Cardiac ventricle fibroblast (primary cell): ENCODE data around the gene MLXIP. TPM values are rescaled to one million over a fixed set of nuclear protein-coding genes. Genes with fewer than 3 reads are reported as not detected.

ENCODE experiments used
- total RNA-seq: library from RNA; depleted of rRNA; stranded (reverse); fragments of >200 nt; gene quantifications from 2 replicates; pipeline ENCODE4 v1.2.3, GENCODE V29; 2015

The MLXIP gene
- 21.6 and 25.1 TPM in 2 replicates for total RNA-seq

GRCh38 chr12:122078141-122079032 is at the start of gene MLXIP:
Gene MLXIP, plus strand, starts transcription at chr12:122078756. Its CDS starts 98 bp downstream, at chr12:122078854.

GRCh38 chr12:122174155-122174845 is 95.7 kb downstream of the MLXIP start, which contains the start of gene IL31:
Gene IL31, minus strand, starts transcription at chr12:122174221. Its CDS starts 49 bp downstream, at chr12:122174172.

GRCh38 chr12:122182887-122183587 is 104.5 kb downstream of the MLXIP start, which contains the start of gene LRRC43:
Gene LRRC43, plus strand, starts transcription at chr12:122183123. Its CDS starts 22 bp downstream, at chr12:122183145.

Other genes starting within 250 kb of the MLXIP start
- 15.6 and 20.1 TPM in 2 replicates for gene HPD, start 219.9 kb upstream of the MLXIP start, total RNA-seq
- 39.6 and 74.4 TPM in 2 replicates for gene PSMD9, start 190.0 kb upstream of the MLXIP start, total RNA-seq
- 0.62 and 3.4 TPM in 2 replicates for gene CFAP251, start 160.2 kb upstream of the MLXIP start, total RNA-seq
- 2.0 and 2.6 TPM in 2 replicates for gene BCL7A, start 56.9 kb upstream of the MLXIP start, total RNA-seq
- not detected in 2 replicates for gene IL31, start 95.5 kb downstream of the MLXIP start, total RNA-seq
- 1.2 and 1.8 TPM in 2 replicates for gene LRRC43, start 104.4 kb downstream of the MLXIP start, total RNA-seq
- gene B3GNT4, start 125.0 kb downstream of the MLXIP start, total RNA-seq: 0.15 TPM in 1 of 2 replicates, not detected in the other
- 58.8 and 71.9 TPM in 2 replicates for gene DIABLO, start 147.3 kb downstream of the MLXIP start, total RNA-seq
- 12.0 and 13.2 TPM in 2 replicates for gene VPS33A, start 187.7 kb downstream of the MLXIP start, total RNA-seq